Medulla oblongata (tissue), 1 donor: ENCODE results near the gene ZNF234.
A peak's percentile ranks its signal among the peaks of the same experiment; 100 is the strongest.
"Not testable (repeated sequence)": the region's sequence is repeated elsewhere in the genome, so short reads cannot be mapped to it uniquely, and the experiment has no call there.

Experiments used
- DNase-seq: peaks from one replicate; pipeline ENCODE4 v3.0.0-alpha.2; 2015; ENCODE audit errors: extremely low spot score

The ZNF234 gene

GRCh38 chr19:44180968-44181367 lies 39.6 kb downstream of the ZNF234 start:
- no peak for DNase-seq

GRCh38 chr19:44182145-44182544 lies 40.8 kb downstream of the ZNF234 start:
- DNase-seq, result no peak

GRCh38 chr19:44190020-44190419 lies 48.7 kb downstream of the ZNF234 start:
- DNase-seq, result no peak

- DNase-seq, result no peak
These were observed 50.8 kb downstream of the ZNF234 start for GRCh38 chr19:44192127-44192526.

GRCh38 chr19:44196772-44197171 lies 55.4 kb downstream of the ZNF234 start:
- DNase-seq, result no peak

GRCh38 chr19:44202470-44202869 lies 61.1 kb downstream of the ZNF234 start:
- no peak for DNase-seq

- DNase-seq, result no peak
These were observed 61.6 kb downstream of the ZNF234 start for GRCh38 chr19:44202974-44203373.

- not testable (repeated sequence) for DNase-seq
These were observed 62.5 kb downstream of the ZNF234 start for GRCh38 chr19:44203877-44204276.

GRCh38 chr19:44204772-44205171 lies 63.4 kb downstream of the ZNF234 start:
- DNase-seq, result no peak

GRCh38 chr19:44207126-44207803 lies 65.9 kb downstream of the ZNF234 start:
- DNase-seq, result peak; percentile 97
